ENCODE data around the gene ZNF496. TPM values are rescaled to one million over a fixed set of nuclear protein-coding genes. Genes with fewer than 3 reads are reported as not detected.

The ZNF496 gene
- total and polyA plus RNA-seq, 2 donors (not counting 1 experiment from before 2014, with no cell fraction given) = 10.0 to 20.0 TPM

GRCh38 chr1:247373721-247374141 lies 42.1 kb upstream of the ZNF496 start:
- Histone ChIP-seq H3K79me2 (ENCODE audit: control insufficient read depth, insufficient read depth, low read length) (no peaks in the 10 kb centered on the region), H3K9me3 (ENCODE audit: control insufficient read depth, insufficient read depth, low read depth, low read length) (no peaks in the 10 kb centered on the region), H3K4me1 (ENCODE audit: control insufficient read depth, extremely low read depth, insufficient read depth, low read length) (no peaks in the 10 kb centered on the region), H3K27ac (ENCODE audit: insufficient read depth, low read length) (no peak overlapping the region), H3K4me2 (ENCODE audit: extremely low read depth, insufficient read depth, low read length) (no peak overlapping the region), H3K4me3 (replicated peaks in 1 of 4; ENCODE audit: control extremely low read depth in 1 of 4, insufficient read depth in 1 of 4, low read depth in 3 of 4, low read length in 4 of 4) (peak overlapping the region in 1 of 4 experiments; percentile 51), H3K9ac (ENCODE audit: insufficient read depth, low read length) (no peak overlapping the region), H3K27me3 (ENCODE audit: control insufficient read depth, insufficient read depth, low read length) (no peaks in the 10 kb centered on the region), H3K36me3 (ENCODE audit: control insufficient read depth, insufficient read depth, low read length) (no peaks in the 10 kb centered on the region), H4K20me1 (ENCODE audit: control insufficient read depth, extremely low read depth, insufficient read depth, low read length) (no peaks in the 10 kb centered on the region), H2AFZ (ENCODE audit: low read length) (no peak overlapping the region)
- TF ChIP-seq EZH2 (IDR thresholded peaks at IDR 0.05; ENCODE audit: low read length, missing control alignments) = no peak
- TF ChIP-seq, protein P1, sequence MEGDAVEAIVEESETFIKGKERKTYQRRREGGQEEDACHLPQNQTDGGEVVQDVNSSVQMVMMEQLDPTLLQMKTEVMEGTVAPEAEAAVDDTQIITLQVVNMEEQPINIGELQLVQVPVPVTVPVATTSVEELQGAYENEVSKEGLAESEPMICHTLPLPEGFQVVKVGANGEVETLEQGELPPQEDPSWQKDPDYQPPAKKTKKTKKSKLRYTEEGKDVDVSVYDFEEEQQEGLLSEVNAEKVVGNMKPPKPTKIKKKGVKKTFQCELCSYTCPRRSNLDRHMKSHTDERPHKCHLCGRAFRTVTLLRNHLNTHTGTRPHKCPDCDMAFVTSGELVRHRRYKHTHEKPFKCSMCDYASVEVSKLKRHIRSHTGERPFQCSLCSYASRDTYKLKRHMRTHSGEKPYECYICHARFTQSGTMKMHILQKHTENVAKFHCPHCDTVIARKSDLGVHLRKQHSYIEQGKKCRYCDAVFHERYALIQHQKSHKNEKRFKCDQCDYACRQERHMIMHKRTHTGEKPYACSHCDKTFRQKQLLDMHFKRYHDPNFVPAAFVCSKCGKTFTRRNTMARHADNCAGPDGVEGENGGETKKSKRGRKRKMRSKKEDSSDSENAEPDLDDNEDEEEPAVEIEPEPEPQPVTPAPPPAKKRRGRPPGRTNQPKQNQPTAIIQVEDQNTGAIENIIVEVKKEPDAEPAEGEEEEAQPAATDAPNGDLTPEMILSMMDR (conservative IDR thresholded peaks at IDR 0.05 in 1 of 2, IDR thresholded peaks at IDR 0.05 in 1 of 2; ENCODE audit: low read depth in 1 of 2, low read length in 2 of 2) = peak; percentile 54 to 59
- peak; percentile 14 to 36 for DNase-seq (ENCODE audit: low read depth in 2 of 2)

GRCh38 chr1:247371801-247372259 lies 40.2 kb upstream of the ZNF496 start:
- no peak overlapping the region for H2AFZ ChIP-seq (ENCODE audit: low read length)
- H3K4me3 ChIP-seq (replicated peaks in 1 of 4; ENCODE audit: control extremely low read depth in 1 of 4, insufficient read depth in 1 of 4, low read depth in 3 of 4, low read length in 4 of 4) = no peak overlapping the region
- H3K4me2 ChIP-seq (ENCODE audit: extremely low read depth, insufficient read depth, low read length) = no peak overlapping the region
- H3K27me3 ChIP-seq (ENCODE audit: control insufficient read depth, insufficient read depth, low read length) = no peaks in the 10 kb centered on the region
- no peaks in the 10 kb centered on the region for H3K79me2 ChIP-seq (ENCODE audit: control insufficient read depth, insufficient read depth, low read length)
- TF ChIP-seq EZH2 (IDR thresholded peaks at IDR 0.05; ENCODE audit: low read length, missing control alignments) = no peak
- TF ChIP-seq, protein P1 (conservative IDR thresholded peaks at IDR 0.05 in 1 of 2, IDR thresholded peaks at IDR 0.05 in 1 of 2; ENCODE audit: low read depth in 1 of 2, low read length in 2 of 2) = no peak
- no peaks in the 10 kb centered on the region for H4K20me1 ChIP-seq (ENCODE audit: control insufficient read depth, extremely low read depth, insufficient read depth, low read length)
- H3K27ac ChIP-seq (ENCODE audit: insufficient read depth, low read length) = no peak overlapping the region
- H3K4me1 ChIP-seq (ENCODE audit: control insufficient read depth, extremely low read depth, insufficient read depth, low read length) = no peaks in the 10 kb centered on the region
- no peaks in the 10 kb centered on the region for H3K36me3 ChIP-seq (ENCODE audit: control insufficient read depth, insufficient read depth, low read length)
- H3K9me3 ChIP-seq (ENCODE audit: control insufficient read depth, insufficient read depth, low read depth, low read length) = no peaks in the 10 kb centered on the region
- H3K9ac ChIP-seq (ENCODE audit: insufficient read depth, low read length) = no peak overlapping the region
- DNase-seq (ENCODE audit: low read depth in 2 of 2) = no peak

- Histone ChIP-seq H3K79me2 (ENCODE audit: control insufficient read depth, insufficient read depth, low read length) (no peaks in the 10 kb centered on the region), H3K9ac (ENCODE audit: insufficient read depth, low read length) (no peak overlapping the region), H3K27me3 (ENCODE audit: control insufficient read depth, insufficient read depth, low read length) (no peaks in the 10 kb centered on the region), H3K9me3 (ENCODE audit: control insufficient read depth, insufficient read depth, low read depth, low read length) (no peaks in the 10 kb centered on the region), H3K4me1 (ENCODE audit: control insufficient read depth, extremely low read depth, insufficient read depth, low read length) (no peaks in the 10 kb centered on the region), H3K27ac (ENCODE audit: insufficient read depth, low read length) (no peak overlapping the region), H2AFZ (ENCODE audit: low read length) (no peak overlapping the region), H3K36me3 (ENCODE audit: control insufficient read depth, insufficient read depth, low read length) (no peaks in the 10 kb centered on the region), H3K4me3 (replicated peaks in 1 of 4; ENCODE audit: control extremely low read depth in 1 of 4, insufficient read depth in 1 of 4, low read depth in 3 of 4, low read length in 4 of 4) (no peak overlapping the region), H4K20me1 (ENCODE audit: control insufficient read depth, extremely low read depth, insufficient read depth, low read length) (no peaks in the 10 kb centered on the region), H3K4me2 (ENCODE audit: extremely low read depth, insufficient read depth, low read length) (no peak overlapping the region)
- peak in 1 of 2 donors; percentile 54 for DNase-seq (ENCODE audit: low read depth in 2 of 2)
- TF ChIP-seq, protein P1 (conservative IDR thresholded peaks at IDR 0.05 in 1 of 2, IDR thresholded peaks at IDR 0.05 in 1 of 2; ENCODE audit: low read depth in 1 of 2, low read length in 2 of 2) = no peak
- TF ChIP-seq EZH2 (IDR thresholded peaks at IDR 0.05; ENCODE audit: low read length, missing control alignments) = no peak
Measured at GRCh38 chr1:247370786-247371732, 39.4 kb upstream of the ZNF496 start.

Measured in fibroblast of lung (primary cell).